Uterus (tissue), 2 donors: Measurements from ENCODE around the gene HLCS.

Experiments
- POLR2A ChIP-seq, 2 donors: fragments of 450-650 bp; IDR thresholded peaks; one replicate each; pipeline ENCODE4 v1.6.1; 2016; ENCODE audit warnings: antibody characterized with exemption in 2 of 2, mild to moderate bottlenecking in 1 of 2, moderate library complexity in 1 of 2
- TF ChIP-seq, protein P1 (sequence below), 4 experiments: fragments of 200-600 bp in 2 of 4; fragments of 450-650 bp in 2 of 4; sonication (generic) in 2 of 4; IDR thresholded peaks; one replicate each; pipeline ENCODE4 v1.5.1; 2016 to 2019; ENCODE audit warnings: antibody characterized with exemption in 4 of 4, mild to moderate bottlenecking in 2 of 4, moderate library complexity in 1 of 4

- TF ChIP-seq, protein P1, sequence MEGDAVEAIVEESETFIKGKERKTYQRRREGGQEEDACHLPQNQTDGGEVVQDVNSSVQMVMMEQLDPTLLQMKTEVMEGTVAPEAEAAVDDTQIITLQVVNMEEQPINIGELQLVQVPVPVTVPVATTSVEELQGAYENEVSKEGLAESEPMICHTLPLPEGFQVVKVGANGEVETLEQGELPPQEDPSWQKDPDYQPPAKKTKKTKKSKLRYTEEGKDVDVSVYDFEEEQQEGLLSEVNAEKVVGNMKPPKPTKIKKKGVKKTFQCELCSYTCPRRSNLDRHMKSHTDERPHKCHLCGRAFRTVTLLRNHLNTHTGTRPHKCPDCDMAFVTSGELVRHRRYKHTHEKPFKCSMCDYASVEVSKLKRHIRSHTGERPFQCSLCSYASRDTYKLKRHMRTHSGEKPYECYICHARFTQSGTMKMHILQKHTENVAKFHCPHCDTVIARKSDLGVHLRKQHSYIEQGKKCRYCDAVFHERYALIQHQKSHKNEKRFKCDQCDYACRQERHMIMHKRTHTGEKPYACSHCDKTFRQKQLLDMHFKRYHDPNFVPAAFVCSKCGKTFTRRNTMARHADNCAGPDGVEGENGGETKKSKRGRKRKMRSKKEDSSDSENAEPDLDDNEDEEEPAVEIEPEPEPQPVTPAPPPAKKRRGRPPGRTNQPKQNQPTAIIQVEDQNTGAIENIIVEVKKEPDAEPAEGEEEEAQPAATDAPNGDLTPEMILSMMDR (IDR thresholded peaks at IDR 0.05) = peak in 2 of 4 experiments; percentile 26 to 50
- TF ChIP-seq POLR2A (IDR thresholded peaks at IDR 0.05) = no peak
Observed at GRCh38 chr21:36747815-36748383, 218.6 kb downstream of the HLCS start.
